Tibial nerve (tissue), 3 donors: Measurements from ENCODE around the gene NAA40.

Experiments used
- CTCF ChIP-seq, 5 experiments: fragments of 200-600 bp in 3 of 5; fragments of 450-650 bp in 2 of 5; sonication (generic) in 3 of 5; IDR thresholded peaks; one replicate each; pipeline ENCODE4 v1.5.1; 2016 to 2019; ENCODE audit warnings: antibody characterized with exemption in 5 of 5, mild to moderate bottlenecking in 3 of 5, moderate library complexity in 2 of 5
- POLR2A ChIP-seq, 2 donors: fragments of 450-650 bp; IDR thresholded peaks; one replicate each; pipeline ENCODE4 v1.6.1; 2017; ENCODE audit warnings: antibody characterized with exemption in 2 of 2, mild to moderate bottlenecking in 2 of 2, moderate library complexity in 2 of 2

- TF ChIP-seq CTCF (IDR thresholded peaks at IDR 0.05) (no peak), POLR2A (IDR thresholded peaks at IDR 0.05) (no peak)
Observed at GRCh38 chr11:63940786-63941185, 2.0 kb downstream of the NAA40 start.
